Right ventricle myocardium superior (tissue), 1 donor: Measurements from ENCODE around the gene TJP2. TPM values are rescaled to one million over a fixed set of nuclear protein-coding genes. Genes with fewer than 3 reads are reported as not detected.
A peak's percentile ranks its signal among the peaks of the same experiment; 100 is the strongest.

Experiments
- ATAC-seq: fragments of 200-7000 bp; cut with Tn5 transposase; one replicate; pipeline ENCODE4 v1.9.1; 2020; ENCODE audit warnings: mild to moderate bottlenecking; ENCODE audit not compliant: poor library complexity
- DNase-seq: peaks from one replicate; pipeline ENCODE4 v3.0.0-alpha.2; 2020
- intact Hi-C: fragments of 100-400 bp; cut with DNase I; formaldehyde crosslinking; loops from one replicate; pipeline ENCODE4 v1.11.2; 2022
- total RNA-seq: library from RNA; stranded (reverse); fragmentation: NEBNext Ultra II Directional; extraction: Animal tissue kit (Norgen Biotek cat#: 25700); gene quantifications from one replicate; pipeline ENCODE4 v1.2.1, GENCODE V29; 2021
- donor health status: DM: no; HTN: yes; CAD: no; lungs with severe emphysema.

TJP2 gene
- total RNA-seq, 1 donor from 2014 or later = 116 TPM

DNA sequence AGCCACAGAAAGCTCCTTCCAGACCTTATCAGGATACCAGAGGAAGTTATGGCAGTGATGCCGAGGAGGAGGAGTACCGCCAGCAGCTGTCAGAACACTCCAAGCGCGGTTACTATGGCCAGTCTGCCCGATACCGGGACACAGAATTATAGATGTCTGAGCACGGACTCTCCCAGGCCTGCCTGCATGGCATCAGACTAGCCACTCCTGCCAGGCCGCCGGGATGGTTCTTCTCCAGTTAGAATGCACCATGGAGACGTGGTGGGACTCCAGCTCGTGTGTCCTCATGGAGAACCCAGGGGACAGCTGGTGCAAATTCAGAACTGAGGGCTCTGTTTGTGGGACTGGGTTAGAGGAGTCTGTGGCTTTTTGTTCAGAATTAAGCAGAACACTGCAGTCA, 80.1 kb downstream of the TJP2 start:
- DNase-seq (no peak), ATAC-seq (peak; percentile 53)
- intact Hi-C loops = loop anchor here (10.0 kb wide), 1 partner anchor 71 kb away; the partner anchor contains the start of gene ENTREP1

DNA sequence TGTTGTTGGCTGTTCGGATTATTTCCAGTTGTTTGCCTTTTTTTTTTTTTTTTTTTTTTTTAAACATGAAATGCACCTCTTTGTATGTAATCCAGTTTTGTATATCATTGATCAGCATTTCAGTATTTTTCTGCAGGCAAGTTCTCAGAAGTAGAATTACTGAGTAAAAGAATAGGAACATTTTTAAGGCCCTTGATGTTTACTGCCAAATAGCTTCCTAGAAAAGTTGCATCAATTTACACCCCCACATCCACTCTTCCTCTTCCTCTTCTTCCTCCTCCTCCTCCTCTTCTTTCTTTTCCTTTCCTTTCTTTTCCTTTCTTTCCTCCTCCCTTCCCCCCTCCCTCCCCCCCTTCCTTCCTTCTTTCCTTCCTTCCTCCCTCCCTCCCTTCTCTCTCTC, 81.5 kb downstream of the TJP2 start:
- intact Hi-C loops = loop anchor here (10.0 kb wide), 1 partner anchor 69 kb away; the partner anchor contains the start of gene ENTREP1
- DNase-seq = no peak
- ATAC-seq = no peak

DNA sequence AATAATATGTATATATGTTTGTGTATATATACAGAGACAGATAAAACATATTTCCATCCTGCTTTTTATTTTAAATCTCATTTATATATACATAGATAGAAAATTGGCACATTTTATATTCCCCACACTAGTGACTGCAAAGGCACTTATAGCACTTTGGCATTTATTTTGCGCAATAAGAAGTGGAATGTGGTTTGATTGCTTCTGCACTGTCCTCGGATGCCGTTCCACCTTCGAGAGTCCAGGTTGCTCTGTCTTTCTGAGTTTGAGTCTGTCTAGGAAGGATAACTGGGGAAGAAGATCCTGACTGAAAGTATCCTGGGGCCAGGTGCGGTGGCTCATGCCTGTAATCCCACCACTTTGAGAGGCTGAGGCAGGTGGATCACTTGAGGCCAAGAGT, 84.5 kb downstream of the TJP2 start:
- ATAC-seq = no peak
- intact Hi-C loops = loop anchor here (10.0 kb wide), 1 partner anchor 66 kb away; the partner anchor contains the start of gene ENTREP1
- DNase-seq = no peak

DNA sequence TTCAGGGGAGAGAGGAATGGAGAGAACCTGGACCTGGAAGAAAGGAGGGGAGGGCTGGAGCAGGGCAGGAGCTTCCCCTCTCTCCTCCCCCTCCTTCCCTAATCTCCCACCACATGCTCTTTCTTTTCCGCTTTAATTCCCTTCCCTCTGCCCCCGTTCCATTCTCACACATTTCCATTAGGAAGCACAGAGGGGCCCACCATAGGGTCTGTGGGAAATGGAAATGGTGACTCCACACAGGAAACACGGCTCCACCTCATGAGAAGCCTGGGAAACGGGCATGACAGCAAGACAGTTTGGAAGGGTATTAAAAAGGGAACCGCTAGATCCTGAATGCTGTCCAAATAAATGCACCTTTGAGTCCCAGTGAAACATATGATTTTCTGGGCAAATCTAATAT, 86.1 kb downstream of the TJP2 start:
- no peak for DNase-seq
- intact Hi-C loops = no loop called here
- ATAC-seq = no peak

DNA sequence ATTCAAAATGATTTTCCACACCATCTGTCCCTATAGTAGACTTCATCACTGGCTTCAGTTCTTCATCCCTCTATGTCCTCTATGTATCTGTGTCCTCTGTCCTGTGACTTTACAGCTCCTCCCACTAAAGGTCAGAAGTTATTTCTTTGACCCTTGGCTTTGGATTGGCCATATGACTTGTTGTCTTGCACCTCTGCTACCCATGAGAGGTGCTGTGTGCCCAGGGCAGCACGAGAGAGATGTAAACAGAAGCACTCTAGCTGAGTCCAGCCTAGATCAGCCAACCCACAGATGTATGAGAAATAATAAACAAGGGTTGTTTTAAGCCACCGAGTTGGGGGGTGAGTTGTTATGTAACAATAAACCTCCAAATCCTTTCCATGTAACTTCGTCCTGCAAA, 87.6 kb downstream of the TJP2 start:
- ATAC-seq (peak; percentile 26), DNase-seq (no peak)
- intact Hi-C loops = no loop called here

DNA sequence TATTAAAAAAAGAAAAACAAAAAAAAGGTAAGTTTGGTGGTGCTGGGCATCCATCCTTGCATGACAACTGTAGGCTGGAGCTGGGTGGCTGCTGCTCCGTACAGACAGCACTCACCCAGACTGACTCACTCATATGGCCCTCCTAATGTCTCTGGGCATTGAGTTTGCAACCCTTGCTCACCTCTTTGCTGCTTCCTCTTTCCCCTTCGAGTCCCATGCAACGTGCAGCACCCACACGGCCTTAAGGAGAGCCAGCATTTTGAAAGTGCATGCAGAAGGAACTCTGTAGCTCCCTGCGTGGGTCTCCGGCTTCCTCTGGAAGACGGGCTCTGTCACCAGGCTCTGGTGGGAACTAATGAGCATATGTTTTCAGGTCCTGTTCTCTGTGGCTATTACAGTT, 90.4 kb downstream of the TJP2 start:
- DNase-seq = no peak
- intact Hi-C loops = no loop called here
- peak; percentile 27 for ATAC-seq

DNA sequence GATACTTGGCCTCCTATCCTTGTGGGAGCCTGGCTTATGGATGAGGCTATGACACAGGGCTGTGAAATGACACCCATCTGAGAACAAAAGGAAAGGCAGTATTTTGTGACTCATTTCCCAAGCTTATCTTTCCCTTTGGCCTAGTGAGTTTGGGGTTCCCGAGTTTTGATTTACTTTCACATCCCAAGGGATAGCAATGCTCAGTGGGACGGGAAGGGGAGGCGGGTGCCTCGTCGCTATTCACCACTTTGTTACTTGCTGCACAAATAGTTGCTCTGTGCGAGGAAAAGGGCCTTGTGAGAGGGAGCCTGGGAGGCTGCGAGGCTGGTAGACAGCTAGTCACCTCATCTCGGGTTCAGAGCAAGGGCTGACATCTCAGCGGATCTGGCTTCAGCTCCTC, 91.8 kb downstream of the TJP2 start:
- ATAC-seq (no peak), DNase-seq (no peak)
- intact Hi-C loops = no loop called here

DNA sequence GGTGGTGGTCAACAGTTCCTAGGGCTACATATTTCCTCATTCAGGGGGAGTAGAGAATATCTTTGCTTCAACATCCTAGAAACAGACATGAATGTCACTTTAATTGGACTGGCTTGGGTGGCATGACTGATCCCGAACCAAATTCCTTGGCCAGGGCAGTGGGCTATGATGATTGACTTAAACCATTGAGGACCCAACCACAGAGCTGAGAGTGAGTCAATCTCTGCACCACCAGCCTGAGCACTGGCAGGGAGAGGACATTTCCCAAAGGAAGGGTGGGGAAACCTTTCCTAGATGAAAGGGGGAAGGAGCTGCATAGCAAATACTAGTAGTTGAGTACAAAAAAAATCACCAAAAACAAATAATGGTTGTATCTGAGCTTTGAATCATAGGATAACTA, 98.1 kb downstream of the TJP2 start:
- ATAC-seq (peak; percentile 8), DNase-seq (no peak)
- intact Hi-C loops = no loop called here

DNA sequence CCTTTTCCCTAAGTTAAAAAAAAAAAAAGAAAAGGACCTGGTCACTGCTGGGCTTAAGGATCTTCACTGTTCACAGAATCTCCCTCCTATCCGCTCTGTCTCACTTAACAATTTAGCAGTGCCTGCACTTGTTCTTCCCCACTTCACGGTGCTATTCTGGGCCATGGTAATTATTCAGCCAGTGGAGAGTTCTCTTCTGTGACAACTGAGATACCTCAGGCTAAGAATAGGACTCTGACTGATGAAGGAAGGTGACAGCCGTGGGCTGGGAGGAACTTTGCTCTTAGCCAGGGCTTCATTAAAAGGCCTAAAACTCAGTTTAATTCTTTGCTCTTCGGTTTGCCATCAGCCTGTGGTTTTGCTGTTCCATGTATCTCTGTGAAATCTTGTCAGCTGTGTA, 99.1 kb downstream of the TJP2 start:
- DNase-seq = no peak
- ATAC-seq = peak; percentile 96
- intact Hi-C loops = no loop called here

DNA sequence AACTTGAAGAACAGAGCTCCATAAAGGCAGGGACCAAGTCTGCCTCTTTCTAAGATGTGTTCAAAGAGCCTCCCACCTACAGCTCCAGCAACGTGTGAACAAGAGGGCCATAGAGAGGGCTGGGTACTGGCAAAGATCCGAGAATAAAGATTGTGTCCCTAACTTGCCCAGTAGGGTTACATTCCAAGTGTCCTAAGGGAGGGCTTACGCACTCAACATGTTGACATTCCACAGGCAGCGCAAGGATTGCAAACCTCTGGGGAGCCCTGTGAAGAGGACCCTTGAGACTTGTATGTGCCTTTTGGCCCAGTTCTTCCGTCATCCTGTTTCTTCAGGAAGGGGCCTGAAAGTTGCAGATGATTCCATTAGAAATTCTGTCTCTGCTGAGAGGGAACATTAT, 102.7 kb downstream of the TJP2 start:
- intact Hi-C loops = no loop called here
- ATAC-seq (peak; percentile 18), DNase-seq (no peak)

DNA sequence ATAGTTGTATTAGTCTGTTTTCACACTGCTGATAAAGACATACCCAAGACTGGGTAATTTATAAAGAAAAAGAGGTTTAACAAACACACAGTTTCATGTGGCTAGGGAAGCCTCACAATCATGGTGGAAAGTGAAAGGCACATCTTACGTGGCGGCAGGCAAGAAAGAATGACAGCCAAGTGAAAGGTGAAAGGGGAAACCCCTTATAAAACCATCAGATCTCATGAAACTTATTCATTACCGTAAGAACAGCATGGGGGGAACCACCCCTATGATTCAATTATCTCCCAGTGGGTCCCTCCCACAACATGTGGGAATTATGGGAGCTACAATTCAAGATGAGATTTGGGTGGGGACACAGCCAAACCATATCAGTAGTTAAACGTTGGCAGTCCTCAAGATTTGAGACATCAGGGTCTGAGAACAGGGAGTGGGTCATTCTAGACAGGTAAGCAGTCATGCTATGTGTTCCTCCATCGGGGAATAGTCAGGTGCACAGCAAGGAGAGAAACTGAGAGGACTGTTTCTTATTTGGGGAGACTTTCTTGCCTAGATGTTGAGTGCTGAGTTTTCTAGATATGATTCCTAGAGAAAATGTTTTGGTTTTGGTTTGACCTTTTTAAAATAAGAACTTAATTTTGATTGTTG, 105.1 kb downstream of the TJP2 start:
- DNase-seq = no peak
- ATAC-seq = no peak
- intact Hi-C loops = no loop called here

DNA sequence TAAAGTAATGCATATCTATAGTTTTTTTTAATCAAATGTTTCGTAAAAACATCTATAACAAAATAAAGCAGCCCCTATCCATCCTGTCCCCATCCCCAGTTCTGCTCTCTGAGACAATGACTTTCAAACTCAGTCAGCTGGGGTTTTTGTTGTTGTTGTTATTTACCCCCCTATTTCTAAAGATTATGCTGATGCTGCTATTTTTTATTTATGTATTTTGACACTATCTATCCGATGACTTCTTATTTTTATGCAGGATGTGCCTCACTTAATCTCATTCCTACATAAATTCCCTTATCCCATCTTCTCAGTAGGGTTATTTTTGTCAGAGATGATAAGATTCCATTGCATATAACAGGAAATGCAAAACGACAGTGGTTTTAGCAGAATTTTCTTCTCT, 105.7 kb downstream of the TJP2 start:
- intact Hi-C loops = no loop called here
- DNase-seq = no peak
- no peak for ATAC-seq

DNA sequence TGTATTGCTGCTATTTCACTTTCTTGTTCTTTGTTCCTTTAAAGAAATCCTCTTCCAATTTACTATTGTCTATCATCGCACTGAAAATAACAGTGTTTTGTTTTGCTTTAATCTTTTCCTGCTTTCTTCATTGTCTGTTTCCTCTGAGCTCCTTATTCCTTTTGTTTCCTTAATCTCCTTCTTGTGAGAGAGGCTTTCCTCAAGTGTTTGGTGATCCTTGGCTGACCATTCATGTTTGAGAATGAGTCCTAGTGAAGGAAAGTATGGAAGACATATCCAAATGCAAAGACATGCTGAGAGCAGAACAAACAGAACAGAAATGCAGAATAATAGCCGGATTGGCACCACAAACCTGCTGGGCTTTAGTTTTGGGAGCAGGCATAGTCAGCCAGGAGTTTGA, 108.9 kb downstream of the TJP2 start:
- ATAC-seq (no peak), DNase-seq (no peak)
- intact Hi-C loops = no loop called here

DNA sequence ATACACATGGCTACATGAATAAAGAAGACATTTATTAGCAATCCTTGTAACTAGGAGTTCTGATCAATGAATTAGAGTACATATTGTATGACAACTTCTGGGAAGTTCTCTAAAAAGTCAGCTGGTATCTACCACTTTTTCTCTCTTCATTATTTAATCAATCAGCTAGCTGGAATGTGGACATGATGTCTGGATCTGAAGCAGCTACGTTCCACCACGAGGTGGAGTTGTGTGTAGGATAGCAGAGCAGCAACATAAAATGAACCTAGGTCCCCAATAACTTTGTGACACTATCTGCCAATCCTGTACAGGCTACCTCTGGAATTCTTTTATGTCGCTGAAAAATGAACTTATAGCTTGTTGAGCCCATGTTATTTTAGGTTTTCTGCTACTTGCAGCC, 118.0 kb downstream of the TJP2 start:
- DNase-seq (no peak), ATAC-seq (no peak)
- intact Hi-C loops = no loop called here

DNA sequence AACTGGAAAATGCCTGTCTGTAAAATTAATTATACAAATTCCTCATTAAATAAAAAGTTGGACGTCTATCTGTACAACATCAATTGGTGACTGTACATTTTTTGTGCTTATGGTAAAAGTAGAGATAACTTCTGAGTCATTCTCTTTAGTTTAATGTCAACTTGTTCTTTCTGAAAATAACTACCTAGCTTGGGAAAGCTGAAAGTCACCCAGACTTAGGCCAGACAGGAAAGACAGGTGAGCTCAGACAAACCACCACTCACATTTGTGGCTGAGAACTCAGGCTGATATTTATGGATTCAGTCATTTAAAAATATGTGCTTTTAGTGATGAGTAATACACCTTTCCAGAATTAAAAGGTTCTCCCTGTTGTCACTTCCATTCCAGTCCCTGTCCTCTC, 119.1 kb downstream of the TJP2 start:
- intact Hi-C loops = no loop called here

DNA sequence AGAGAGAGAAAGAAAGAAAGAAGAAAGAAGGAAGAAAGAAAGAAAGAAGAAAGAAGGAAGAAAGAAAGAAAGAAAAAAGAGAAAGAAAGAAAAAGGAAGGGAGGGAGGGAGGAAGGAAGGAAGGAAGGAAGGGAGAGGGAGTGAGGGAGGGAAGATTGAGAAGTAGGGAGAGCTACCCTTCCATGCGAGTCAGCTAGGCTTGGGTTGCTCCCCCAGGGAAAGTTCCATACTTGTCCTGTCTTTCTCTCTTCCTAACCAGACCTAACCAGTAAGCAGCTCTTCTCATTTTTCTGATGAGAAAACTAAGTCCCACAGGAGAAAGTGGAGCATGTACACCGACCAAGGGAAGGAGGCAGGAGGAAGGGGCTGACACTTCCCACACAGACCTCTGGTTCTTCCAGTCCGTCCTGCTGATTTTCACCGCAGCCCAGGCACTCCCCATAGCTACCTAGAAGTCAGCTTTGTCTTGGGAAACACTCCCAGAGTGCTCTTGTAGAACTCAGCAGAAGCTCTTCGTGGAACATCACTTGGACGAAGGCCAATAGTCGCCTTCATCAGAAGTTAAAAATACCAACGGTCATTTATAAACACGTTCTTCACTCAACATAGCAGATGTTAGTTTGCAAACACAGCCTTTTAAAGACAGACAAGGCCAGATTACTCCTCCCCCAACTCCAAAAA, 121.9 kb downstream of the TJP2 start:
- ATAC-seq (peak; percentile 80), DNase-seq (peak; percentile 34)
- intact Hi-C loops = no loop called here

More for the DNA sequence above, 119.1 kb downstream of the TJP2 start:
- ATAC-seq (no peak), DNase-seq (no peak)

DNA sequence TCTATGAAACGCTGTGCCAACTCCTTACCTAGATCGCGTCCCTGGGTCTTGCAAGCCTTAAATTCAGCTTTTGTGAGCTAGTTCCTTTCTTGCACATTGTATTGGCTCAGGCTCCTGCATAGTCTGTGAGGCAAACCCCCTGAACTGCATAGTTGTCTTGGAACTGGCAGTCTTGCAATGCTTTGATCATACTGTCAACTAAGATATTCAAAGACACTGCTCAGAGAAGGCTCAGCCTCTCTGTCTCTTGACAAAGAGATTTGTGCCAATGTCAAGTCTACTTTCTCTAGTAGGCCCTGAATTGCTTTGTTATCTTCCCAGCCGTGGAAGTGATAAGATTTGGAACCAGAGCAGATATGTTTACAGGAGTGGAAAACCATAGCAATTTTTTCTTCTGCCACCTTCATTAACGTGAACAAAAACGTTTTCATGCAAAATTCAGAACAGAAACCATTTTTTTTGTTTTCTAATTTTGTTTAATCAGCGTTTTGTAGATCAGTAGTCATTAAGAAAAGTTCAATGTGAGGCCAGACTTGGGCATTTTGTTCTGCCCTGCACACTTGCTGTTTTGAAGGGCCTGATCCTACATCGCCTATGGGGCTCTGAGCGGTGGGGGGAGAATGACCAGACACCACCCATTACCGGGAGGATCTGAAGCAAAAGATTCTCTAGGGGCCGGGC, 123.4 kb downstream of the TJP2 start:
- ATAC-seq = peak; percentile 21
- DNase-seq = no peak
- intact Hi-C loops = no loop called here

DNA sequence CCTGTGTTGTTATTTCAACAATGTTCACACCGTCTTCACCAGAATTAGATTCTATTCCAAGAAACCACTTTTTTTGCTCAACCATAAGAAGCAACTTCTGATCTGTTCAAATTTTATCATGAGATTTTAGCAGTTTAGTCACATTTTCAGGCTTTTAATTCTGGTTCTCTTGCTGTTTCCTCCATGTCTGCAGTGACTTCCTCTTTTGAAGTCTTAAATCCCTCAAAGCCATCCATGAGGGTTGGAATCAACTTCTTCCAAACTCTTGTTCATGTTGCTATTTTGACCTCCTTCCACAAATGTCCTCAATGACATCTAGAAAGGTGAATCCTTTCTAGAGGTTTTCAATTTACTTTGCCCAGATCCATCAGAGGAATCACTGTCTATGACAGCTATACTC, 125.2 kb downstream of the TJP2 start:
- intact Hi-C loops = no loop called here
- DNase-seq = no peak
- ATAC-seq = no peak

DNA sequence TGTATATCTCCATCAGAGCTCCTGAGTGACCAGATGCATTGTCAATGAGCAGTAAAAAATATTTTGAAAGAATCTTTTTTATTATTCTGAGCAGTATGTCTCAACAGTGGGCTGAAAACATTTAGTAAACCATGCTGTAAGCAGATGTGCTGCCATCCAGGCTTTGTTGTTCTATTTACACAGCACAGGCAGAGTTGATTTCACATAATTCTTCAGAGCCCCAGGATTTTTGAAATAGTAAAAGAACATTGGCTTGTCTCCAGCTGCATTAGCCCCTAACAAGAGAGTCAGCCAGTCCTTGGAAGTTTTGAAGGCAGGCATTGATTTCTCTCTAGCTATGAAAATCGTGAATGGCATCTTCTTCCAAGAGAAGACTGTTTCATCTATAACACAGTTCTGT, 125.7 kb downstream of the TJP2 start:
- DNase-seq = no peak
- intact Hi-C loops = no loop called here
- ATAC-seq = no peak

DNA sequence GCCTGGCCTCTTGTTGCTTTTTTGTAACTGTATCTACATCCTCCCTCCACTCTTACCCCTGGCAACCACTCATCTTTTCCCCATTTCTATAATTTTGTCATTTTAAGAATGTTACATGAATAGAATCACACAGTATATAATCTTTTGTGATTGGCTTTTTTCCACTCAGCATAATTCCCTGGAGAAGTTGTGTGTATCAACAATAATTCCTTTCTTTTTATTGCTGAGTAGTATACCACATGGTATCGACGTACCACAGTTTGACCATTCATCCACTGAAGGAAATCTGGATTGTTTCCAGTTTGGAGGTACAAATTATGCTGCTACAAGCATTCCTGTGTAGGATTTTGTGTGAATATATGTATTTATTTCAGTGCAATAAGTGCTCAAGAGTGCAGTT, 129.3 kb downstream of the TJP2 start:
- ATAC-seq = no peak
- intact Hi-C loops = no loop called here
- DNase-seq = no peak
